Nephron (organoid): ENCODE results near the gene PTPN22.

Experiments
- H3K27ac Mint-ChIP-seq, 3 experiments: 2 replicates each; pipeline ENCODE4 v1.8.0; 2020; ENCODE audit warnings: mixed read lengths in 3 of 3, mild to moderate bottlenecking in 2 of 3, moderate library complexity in 1 of 3
- H3K27me3 Mint-ChIP-seq: 2 replicates; pipeline ENCODE4 v1.8.0; 2021; ENCODE audit warnings: low read depth, mild to moderate bottlenecking, moderate library complexity, mixed read lengths
- H3K36me3 Mint-ChIP-seq: 2 replicates; pipeline ENCODE4 v1.8.0; 2020; ENCODE audit warnings: low read depth, mixed read lengths
- H3K4me1 Mint-ChIP-seq: 2 replicates; pipeline ENCODE4 v1.8.0; 2020; ENCODE audit warnings: mixed read lengths
- H3K4me3 Mint-ChIP-seq, 3 experiments: 2 replicates each; pipeline ENCODE4 v1.8.0; 2020; ENCODE audit warnings: mild to moderate bottlenecking in 3 of 3, mixed read lengths in 3 of 3, moderate library complexity in 2 of 3
- H3K9me3 Mint-ChIP-seq: 2 replicates; pipeline ENCODE4 v1.8.0; 2020; ENCODE audit warnings: mixed read lengths
- TF ChIP-seq, protein P1 (sequence below), 3 experiments: fragments of 200-600 bp; sonication (generic); IDR thresholded peaks; one replicate each; pipeline ENCODE4 v1.5.0; 2021; ENCODE audit warnings: antibody characterized with exemption in 3 of 3; ENCODE audit not compliant: unreplicated experiment in 3 of 3

PTPN22 gene

DNA sequence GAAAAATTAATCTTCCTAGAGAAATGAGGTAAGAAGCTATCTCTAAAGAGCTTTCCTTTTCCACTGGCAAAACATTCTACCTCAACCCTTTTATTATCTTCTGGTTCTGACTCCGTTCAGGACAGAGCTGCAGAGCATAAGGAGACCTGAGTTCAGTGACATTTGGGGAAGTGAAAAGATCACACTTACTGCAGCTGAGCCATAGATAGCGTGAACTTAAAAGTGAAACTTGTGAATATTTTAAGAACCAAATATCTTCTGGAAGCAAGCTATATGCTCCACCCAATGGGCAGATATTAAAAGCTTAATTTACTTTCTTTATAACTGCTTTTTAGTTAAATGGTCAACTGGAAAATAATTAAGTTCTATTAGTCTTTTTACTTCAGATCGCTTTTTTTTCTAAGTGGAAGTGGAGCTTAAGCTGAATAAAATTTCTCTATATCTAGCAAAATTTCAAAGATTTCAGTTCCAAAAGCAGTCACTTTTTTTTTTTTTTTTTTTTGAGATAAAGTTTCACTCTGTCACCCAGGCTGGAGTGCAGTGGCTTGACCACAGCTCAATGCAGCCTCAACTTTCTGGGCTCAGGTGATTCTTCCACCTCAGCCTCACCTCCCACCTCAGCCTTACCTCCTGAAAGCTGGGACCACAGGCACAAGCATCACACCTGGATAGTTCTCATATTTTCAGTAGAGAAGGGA, 11.9 kb downstream of the PTPN22 start:
- H3K4me1 Mint-ChIP-seq = no peaks in the 10 kb centered on the region
- H3K36me3 Mint-ChIP-seq = no peaks in the 10 kb centered on the region
- no peak overlapping the region for H3K27ac Mint-ChIP-seq
- H3K9me3 Mint-ChIP-seq = no peaks in the 10 kb centered on the region
- no peaks in the 10 kb centered on the region for H3K27me3 Mint-ChIP-seq
- TF ChIP-seq, protein P1, sequence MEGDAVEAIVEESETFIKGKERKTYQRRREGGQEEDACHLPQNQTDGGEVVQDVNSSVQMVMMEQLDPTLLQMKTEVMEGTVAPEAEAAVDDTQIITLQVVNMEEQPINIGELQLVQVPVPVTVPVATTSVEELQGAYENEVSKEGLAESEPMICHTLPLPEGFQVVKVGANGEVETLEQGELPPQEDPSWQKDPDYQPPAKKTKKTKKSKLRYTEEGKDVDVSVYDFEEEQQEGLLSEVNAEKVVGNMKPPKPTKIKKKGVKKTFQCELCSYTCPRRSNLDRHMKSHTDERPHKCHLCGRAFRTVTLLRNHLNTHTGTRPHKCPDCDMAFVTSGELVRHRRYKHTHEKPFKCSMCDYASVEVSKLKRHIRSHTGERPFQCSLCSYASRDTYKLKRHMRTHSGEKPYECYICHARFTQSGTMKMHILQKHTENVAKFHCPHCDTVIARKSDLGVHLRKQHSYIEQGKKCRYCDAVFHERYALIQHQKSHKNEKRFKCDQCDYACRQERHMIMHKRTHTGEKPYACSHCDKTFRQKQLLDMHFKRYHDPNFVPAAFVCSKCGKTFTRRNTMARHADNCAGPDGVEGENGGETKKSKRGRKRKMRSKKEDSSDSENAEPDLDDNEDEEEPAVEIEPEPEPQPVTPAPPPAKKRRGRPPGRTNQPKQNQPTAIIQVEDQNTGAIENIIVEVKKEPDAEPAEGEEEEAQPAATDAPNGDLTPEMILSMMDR (IDR thresholded peaks at IDR 0.05; ENCODE audit: unreplicated experiment in 3 of 3) = no peak
- no peak overlapping the region for H3K4me3 Mint-ChIP-seq

DNA sequence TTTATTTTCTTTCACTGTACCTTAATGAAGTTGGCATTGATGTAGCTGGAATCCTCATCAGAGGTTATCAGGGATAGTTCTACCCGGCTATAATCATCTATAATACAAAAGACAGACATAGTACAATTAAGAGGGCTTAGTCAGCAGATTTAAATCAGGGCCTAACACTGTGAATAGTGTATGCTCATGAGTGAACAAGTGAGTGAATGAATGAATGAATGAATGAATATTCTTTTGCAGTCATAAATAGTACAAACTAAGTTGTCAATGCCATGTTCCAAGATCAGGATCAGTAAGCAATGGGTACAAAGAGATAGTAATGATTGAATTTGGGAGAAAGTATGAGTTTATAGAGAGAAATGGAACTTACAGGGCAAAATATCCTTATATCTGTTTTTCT, 12.5 kb downstream of the PTPN22 start:
- Mint-ChIP-seq H3K9me3 (no peaks in the 10 kb centered on the region), H3K4me3 (no peak overlapping the region), H3K4me1 (no peaks in the 10 kb centered on the region), H3K27ac (no peak overlapping the region), H3K36me3 (no peaks in the 10 kb centered on the region), H3K27me3 (no peaks in the 10 kb centered on the region)
- TF ChIP-seq, protein P1 (IDR thresholded peaks at IDR 0.05; ENCODE audit: unreplicated experiment in 3 of 3) = no peak

DNA sequence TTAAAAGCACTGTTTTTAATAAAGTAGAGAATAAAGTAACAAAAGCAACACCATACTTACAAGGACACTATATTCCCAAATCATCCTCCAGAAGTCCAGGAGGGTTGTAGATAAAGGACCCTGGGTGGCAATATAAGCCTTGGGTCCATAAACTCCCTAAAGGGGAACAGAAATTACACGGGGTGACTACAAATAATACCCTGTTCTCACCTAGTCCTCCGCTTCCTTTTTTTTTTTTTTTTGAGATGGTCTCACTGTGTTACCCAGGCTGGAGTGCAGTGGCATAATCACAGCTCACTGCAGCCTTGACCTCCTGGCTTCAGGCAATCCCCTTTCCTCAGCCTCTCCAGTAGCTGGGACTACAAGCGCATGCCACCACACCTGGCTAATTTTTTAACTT, 13.1 kb downstream of the PTPN22 start:
- Mint-ChIP-seq H3K4me3 (no peak overlapping the region), H3K36me3 (no peaks in the 10 kb centered on the region), H3K9me3 (no peaks in the 10 kb centered on the region), H3K4me1 (no peaks in the 10 kb centered on the region), H3K27me3 (no peaks in the 10 kb centered on the region), H3K27ac (no peak overlapping the region)
- TF ChIP-seq, protein P1 (IDR thresholded peaks at IDR 0.05; ENCODE audit: unreplicated experiment in 3 of 3) = no peak

DNA sequence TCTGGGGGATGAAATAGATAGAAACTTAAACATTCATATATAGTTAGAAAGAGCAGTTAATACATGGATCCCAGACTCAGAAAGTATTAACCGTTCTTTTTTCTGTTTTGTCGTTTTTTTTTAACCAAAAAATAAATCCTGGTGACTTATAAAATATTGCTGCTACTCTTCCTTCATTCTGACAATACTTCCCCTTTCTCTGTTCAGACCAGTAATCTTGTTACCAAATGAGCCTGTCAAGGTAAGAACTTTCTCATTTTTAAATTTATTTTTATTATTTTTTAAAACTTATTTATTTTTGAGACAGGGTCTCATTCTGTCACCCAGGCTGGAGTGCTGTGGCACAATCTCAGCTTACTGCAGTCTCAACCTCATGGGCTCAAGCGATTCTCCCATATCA, 13.7 kb downstream of the PTPN22 start:
- Mint-ChIP-seq H3K4me3 (no peak overlapping the region), H3K4me1 (no peaks in the 10 kb centered on the region)

DNA sequence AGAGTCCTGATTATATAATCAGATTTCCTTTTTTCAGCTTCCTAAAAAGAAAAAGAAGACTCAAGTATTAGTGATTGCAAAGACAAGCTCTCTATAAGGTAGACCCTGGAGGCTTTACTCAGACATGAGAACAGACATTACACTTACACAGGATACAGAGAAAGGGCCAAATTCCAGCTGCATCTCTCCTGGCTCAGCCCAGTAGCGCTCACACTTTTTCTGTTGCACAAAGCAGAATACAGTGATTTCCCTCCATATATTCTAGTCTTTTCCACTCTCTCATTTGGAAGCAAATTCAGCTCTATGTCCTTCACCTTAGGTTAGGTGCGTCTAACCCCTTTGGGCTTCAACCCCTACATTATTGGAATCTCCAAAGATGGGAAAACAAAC, 15.1 kb downstream of the PTPN22 start:
- Mint-ChIP-seq H3K36me3 (no peaks in the 10 kb centered on the region), H3K4me3 (no peak overlapping the region), H3K4me1 (no peaks in the 10 kb centered on the region), H3K27me3 (no peaks in the 10 kb centered on the region), H3K9me3 (no peaks in the 10 kb centered on the region), H3K27ac (no peak overlapping the region)
- TF ChIP-seq, protein P1 (IDR thresholded peaks at IDR 0.05; ENCODE audit: unreplicated experiment in 3 of 3) = no peak

More for the DNA sequence above, 13.7 kb downstream of the PTPN22 start:
- no peak overlapping the region for H3K27ac Mint-ChIP-seq
- TF ChIP-seq, protein P1 (IDR thresholded peaks at IDR 0.05; ENCODE audit: unreplicated experiment in 3 of 3) = no peak
- no peaks in the 10 kb centered on the region for H3K27me3 Mint-ChIP-seq
- H3K9me3 Mint-ChIP-seq = no peaks in the 10 kb centered on the region
- H3K36me3 Mint-ChIP-seq = no peaks in the 10 kb centered on the region
